Brain microvascular endothelial cell (primary cell): Measurements from ENCODE around the gene ADD1.
A peak's percentile ranks its signal among the peaks of the same experiment; 100 is the strongest.

Source experiments
- DNase-seq: peaks from one replicate; pipeline ENCODE4 v3.0.0-alpha.2; 2020
- H3K27ac ChIP-seq: fragments of 250-450 bp; sonication (Bioruptor Pico); 2 replicates; pipeline ENCODE4 v1.5.1; 2020; ENCODE audit warnings: mild to moderate bottlenecking, moderate library complexity
- H3K27me3 ChIP-seq: fragments of 250-450 bp; sonication (Bioruptor Pico); replicated peaks from 2 replicates; pipeline ENCODE4 v1.5.1; 2020; ENCODE audit warnings: mild to moderate bottlenecking
- H3K36me3 ChIP-seq: fragments of 250-450 bp; sonication (Bioruptor Pico); replicated peaks from 2 replicates; pipeline ENCODE4 v1.5.1; 2020; ENCODE audit warnings: mild to moderate bottlenecking
- H3K4me3 ChIP-seq: 2 replicates; pipeline ENCODE4 v1.5.1; 2011; ENCODE audit warnings: low read depth, mild to moderate bottlenecking, control low read depth, low read length, moderate library complexity
- in situ Hi-C: cut with HindIII; loops from 2 replicates; pipeline ENCODE4 v1.10.0; 2017; ENCODE audit warnings: low sequenced_read_pairs, low pct_ligation_motif_present
- TF ChIP-seq, protein P1 (sequence below): IDR thresholded peaks from 2 replicates; pipeline ENCODE4 v1.5.1; 2011; ENCODE audit warnings: low read depth, mild to moderate bottlenecking, moderate library complexity, low read length, control low read depth, inconsistent platforms; ENCODE audit errors: missing control alignments

ADD1 gene

DNA sequence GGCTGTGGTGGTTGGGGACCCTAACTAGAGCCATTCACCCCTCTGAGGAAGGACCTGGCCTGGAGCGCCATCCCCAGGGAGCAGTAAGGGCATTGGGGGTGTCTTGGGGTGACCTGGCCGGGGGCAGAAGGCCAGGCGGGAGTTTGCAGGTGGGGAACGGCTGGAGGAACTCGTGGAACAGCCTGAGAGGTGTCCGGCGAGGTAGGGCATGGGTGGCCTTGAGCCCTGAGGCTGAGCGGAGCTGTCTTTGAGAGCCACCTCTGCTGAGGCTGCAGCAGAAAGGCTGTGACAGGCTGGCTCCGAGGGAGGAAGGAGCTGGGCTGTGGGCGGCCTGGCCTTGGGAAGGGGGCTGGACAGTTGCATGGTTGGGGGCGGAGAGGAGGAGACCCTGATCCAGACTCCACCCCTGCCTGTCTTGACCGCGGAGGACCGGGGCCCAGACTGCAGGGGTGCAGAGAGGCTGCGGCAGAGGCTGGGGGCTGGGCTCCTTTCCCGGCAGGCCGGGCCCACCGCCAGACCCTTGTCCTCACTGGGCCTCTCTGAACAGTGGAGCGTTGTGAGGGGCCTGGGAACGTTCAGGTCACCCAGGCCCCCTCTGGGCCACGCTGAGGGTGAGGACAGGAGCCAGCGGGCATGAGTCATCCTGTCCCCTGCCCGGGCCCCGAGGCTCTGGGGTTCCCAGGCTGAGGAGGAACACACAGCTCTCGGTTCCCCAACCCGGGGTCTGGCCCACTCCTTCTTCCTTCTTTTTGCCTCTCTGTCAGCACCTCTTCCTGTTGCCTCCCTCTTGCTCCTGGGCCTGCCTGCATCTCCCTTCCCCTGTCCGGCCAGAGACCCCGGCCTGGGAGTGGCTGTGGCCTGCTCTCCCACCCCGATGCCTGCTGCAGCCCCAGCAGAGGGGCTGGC is 42.7 kb upstream of the ADD1 start:
- no peak for DNase-seq
- in situ Hi-C loops, result no loop called here
- TF ChIP-seq, protein P1, sequence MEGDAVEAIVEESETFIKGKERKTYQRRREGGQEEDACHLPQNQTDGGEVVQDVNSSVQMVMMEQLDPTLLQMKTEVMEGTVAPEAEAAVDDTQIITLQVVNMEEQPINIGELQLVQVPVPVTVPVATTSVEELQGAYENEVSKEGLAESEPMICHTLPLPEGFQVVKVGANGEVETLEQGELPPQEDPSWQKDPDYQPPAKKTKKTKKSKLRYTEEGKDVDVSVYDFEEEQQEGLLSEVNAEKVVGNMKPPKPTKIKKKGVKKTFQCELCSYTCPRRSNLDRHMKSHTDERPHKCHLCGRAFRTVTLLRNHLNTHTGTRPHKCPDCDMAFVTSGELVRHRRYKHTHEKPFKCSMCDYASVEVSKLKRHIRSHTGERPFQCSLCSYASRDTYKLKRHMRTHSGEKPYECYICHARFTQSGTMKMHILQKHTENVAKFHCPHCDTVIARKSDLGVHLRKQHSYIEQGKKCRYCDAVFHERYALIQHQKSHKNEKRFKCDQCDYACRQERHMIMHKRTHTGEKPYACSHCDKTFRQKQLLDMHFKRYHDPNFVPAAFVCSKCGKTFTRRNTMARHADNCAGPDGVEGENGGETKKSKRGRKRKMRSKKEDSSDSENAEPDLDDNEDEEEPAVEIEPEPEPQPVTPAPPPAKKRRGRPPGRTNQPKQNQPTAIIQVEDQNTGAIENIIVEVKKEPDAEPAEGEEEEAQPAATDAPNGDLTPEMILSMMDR, result no peak
- Histone ChIP-seq H3K27ac (peak overlapping the region; percentile 62), H3K4me3 (no peak overlapping the region), H3K27me3 (no peaks in the 10 kb centered on the region), H3K36me3 (no peaks in the 10 kb centered on the region)

DNA sequence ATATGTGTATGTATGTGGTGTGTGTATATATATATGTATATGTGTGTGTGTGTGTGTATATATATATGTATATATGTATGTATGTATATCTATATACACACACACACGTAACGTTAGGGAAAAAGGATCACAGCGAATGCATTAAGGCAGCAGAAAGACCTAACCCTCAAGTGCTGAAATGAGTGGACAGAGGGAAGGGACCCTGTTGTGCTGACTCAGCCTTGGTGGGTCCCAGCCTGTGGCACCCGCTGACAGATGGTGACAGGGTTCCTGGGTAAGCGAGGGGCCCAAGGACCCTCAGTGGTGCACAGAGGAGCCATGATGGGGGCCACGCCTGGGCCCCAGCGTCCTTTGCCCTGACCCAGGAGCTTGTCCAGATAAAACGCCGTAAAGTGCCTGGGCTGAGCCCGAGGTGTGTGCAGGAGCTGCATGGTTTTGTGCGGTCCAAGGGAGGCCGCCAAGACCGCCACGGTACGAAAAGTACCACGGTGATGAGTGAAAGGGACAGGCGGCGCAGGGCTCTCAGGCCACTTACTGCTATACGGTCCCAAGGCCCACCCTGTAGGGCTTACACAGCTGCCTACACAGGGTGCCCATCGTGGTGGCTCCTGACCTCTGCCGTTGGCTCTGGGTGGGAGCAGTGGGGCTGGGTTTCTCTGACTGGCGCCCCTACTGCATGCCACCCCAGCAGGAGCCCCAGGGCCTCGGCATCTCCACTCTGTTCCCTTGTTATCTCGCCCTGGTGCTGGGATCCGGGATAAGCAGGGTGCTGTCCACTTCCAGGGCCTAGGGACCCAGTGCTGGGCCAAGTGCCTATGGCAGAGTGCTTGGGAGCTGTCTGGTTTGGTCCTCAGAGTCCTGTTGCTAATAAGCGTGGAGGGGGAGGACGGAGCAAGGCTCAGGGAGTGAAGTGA is 40.8 kb upstream of the ADD1 start:
- no peak for DNase-seq
- H3K27ac ChIP-seq, result no peak overlapping the region
- H3K36me3 ChIP-seq, result no peaks in the 10 kb centered on the region
- H3K4me3 ChIP-seq, result no peak overlapping the region
- in situ Hi-C loops, result no loop called here
- TF ChIP-seq, protein P1, result no peak
- H3K27me3 ChIP-seq, result no peaks in the 10 kb centered on the region

DNA sequence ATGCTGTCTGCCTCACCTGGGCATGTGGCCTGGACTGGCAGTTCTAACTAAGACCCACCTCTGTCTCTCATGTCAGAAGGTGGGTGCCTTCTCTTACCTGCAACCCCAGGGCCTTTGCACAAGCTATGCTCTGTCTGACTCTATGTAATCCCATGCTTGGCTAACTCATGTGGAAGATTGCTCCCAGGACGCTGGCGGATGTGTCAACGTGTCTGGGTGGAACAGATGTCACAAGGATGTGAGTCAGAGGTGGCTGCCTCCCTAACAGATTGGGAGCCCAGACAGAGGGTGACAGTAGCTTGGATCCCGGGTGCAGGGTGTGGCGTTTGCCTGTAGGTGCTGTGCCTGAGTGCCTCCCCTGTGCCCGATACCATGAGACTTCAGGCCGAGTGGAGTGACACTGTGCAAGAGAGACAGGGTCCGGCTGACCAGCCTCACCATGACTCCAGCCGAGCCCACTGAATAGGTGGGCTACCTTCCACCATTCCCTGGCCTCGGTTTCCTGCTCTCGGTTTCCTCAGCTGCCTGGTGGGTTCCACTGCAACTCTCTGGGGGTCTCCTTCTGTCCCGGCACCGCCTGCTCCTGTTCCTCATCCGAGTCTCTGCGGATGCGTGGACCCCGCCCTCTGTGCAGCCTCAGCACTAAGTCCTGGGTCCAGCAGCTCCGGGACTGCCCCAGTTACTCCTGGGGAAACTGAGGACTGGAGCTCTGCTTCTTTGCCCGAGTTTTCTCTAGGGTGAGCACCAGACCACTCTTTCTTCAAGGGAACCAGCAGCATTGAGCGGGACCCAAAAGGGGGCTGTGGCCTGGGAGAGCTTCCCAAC is 39.8 kb upstream of the ADD1 start:
- DNase-seq, result peak; percentile 24
- H3K27me3 ChIP-seq, result no peaks in the 10 kb centered on the region
- in situ Hi-C loops, result no loop called here
- H3K36me3 ChIP-seq, result no peaks in the 10 kb centered on the region
- TF ChIP-seq, protein P1, result no peak
- H3K27ac ChIP-seq, result no peak overlapping the region
- no peak overlapping the region for H3K4me3 ChIP-seq

DNA sequence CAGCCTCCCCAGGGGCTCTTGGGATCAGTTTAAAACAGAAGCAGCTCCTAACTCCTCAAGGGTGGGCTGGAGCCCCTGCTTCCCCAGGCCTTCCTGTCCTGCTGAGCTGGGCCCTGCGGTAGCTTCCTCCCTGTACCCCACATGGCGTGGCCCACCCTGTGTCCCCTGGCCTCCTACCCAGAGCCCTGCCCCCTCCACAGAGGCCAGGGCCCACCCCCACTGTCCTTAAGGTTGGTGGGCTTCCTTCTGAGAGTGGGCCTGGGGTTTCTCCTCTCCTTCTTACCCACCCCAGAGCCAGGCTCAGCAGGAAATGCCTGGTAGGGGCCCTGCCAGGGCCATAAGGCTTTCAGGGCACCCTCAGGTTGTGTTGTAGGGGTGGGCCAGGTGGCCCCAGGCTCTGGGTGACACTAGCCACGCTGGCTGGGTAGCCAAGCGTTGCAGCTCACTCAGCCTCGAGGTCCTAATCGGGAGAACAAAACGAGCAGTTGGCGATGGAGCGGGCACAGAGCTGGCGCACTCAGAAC is 39.1 kb upstream of the ADD1 start:
- in situ Hi-C loops, result no loop called here
- no peak overlapping the region for H3K4me3 ChIP-seq
- TF ChIP-seq, protein P1, result no peak
- H3K36me3 ChIP-seq, result no peaks in the 10 kb centered on the region
- H3K27ac ChIP-seq, result no peak overlapping the region
- no peaks in the 10 kb centered on the region for H3K27me3 ChIP-seq
- DNase-seq, result no peak

DNA sequence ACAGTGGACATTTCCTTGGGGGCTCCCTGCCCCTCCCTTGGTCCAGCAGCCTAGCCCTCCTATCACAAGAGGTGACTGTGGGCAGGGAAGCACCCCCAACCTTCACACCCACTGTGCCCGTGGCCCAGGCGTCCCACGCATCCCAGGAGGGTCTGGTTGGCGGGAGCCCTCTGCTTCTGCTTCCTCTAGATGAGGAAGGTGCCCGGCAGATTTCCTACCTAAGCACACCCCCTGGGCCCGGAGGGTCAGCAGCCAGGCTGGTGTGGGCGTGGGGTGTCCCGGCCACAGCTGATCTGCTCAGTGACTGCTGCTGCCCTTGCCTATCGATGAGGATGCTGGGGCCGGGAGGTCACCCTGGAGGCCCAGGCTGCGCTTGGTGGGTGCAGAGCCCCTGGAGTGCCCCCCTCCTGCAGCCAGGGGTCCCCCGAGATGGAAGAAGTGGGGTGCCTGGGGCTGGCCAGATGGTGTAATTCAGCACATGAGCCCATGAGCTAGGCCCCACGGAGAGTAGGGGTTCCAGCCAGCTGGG is 38.6 kb upstream of the ADD1 start:
- in situ Hi-C loops, result no loop called here
- no peaks in the 10 kb centered on the region for H3K27me3 ChIP-seq

More for the DNA sequence above, 38.6 kb upstream of the ADD1 start:
- Histone ChIP-seq H3K27ac (no peak overlapping the region), H3K36me3 (no peaks in the 10 kb centered on the region), H3K4me3 (no peak overlapping the region)
- no peak for DNase-seq
- TF ChIP-seq, protein P1, result no peak
